Measurements from ENCODE around the gene TFAP2B.

Gene TFAP2B

GRCh38 chr6:50795574-50795973, 23.1 kb upstream of the TFAP2B start:
- TF ChIP-seq CTCF (IDR thresholded peaks at IDR 0.05; ENCODE audit: control extremely low read depth, extremely low read depth, low read depth, missing control alignments) = no peak
- ChIA-PET POLR2A (no interaction called here), CTCF (interaction anchor here (1.2 kb wide), 1 partner anchor 8 kb away, joined by 4 read pairs; no protein-coding TSS in a partner anchor)

GRCh38 chr6:50804283-50804682, 14.4 kb upstream of the TFAP2B start:
- ChIA-PET CTCF (no interaction called here), POLR2A (no interaction called here)
- DNase-seq (ENCODE audit: extremely low spot score) = no peak
- no peak for TF ChIP-seq CTCF (IDR thresholded peaks at IDR 0.05; ENCODE audit: control extremely low read depth, extremely low read depth, low read depth, missing control alignments)

More at GRCh38 chr6:50795574-50795973, 23.1 kb upstream of the TFAP2B start:
- DNase-seq (ENCODE audit: extremely low spot score) = no peak

- CTCF ChIA-PET = no interaction called here
- TF ChIP-seq CTCF (IDR thresholded peaks at IDR 0.05; ENCODE audit: control extremely low read depth, extremely low read depth, low read depth, missing control alignments) = no peak
- POLR2A ChIA-PET = no interaction called here
- DNase-seq (ENCODE audit: extremely low spot score) = no peak
Measured at GRCh38 chr6:50807035-50807434, 11.6 kb upstream of the TFAP2B start.

GRCh38 chr6:50815436-50816114, 3.1 kb upstream of the TFAP2B start:
- POLR2A ChIA-PET = no interaction called here
- peak; percentile 13 for TF ChIP-seq CTCF (IDR thresholded peaks at IDR 0.05; ENCODE audit: control extremely low read depth, extremely low read depth, low read depth, missing control alignments)
- CTCF ChIA-PET = interaction anchor here (0.7 to 2.0 kb wide), 5 partner anchors 27 to 1233 kb away, joined by 3 to 6 read pairs (median 4); no protein-coding TSS in a partner anchor
- no peak for DNase-seq (ENCODE audit: extremely low spot score)

- CTCF ChIA-PET = interaction anchor here (0.7 to 2.0 kb wide), 5 partner anchors 26 to 1233 kb away, joined by 3 to 6 read pairs (median 4); no protein-coding TSS in a partner anchor
- POLR2A ChIA-PET = no interaction called here
- DNase-seq (ENCODE audit: extremely low spot score) = peak; percentile 60
- peak; percentile 75 for TF ChIP-seq CTCF (IDR thresholded peaks at IDR 0.05; ENCODE audit: control extremely low read depth, extremely low read depth, low read depth, missing control alignments)
Measured at GRCh38 chr6:50816115-50816675, 2.5 kb upstream of the TFAP2B start.

- ChIA-PET POLR2A (no interaction called here), CTCF (interaction anchor here (2.0 kb wide), 1 partner anchor 1232 kb away, joined by 6 read pairs; no protein-coding TSS in a partner anchor)
- TF ChIP-seq CTCF (IDR thresholded peaks at IDR 0.05; ENCODE audit: control extremely low read depth, extremely low read depth, low read depth, missing control alignments) = no peak
- DNase-seq (ENCODE audit: extremely low spot score) = no peak
Measured at GRCh38 chr6:50816947-50817645, 1.6 kb upstream of the TFAP2B start.

All from GM10248 (cell line).